ENCODE results near the gene DHX35. TPM values are rescaled to one million over a fixed set of nuclear protein-coding genes. Genes with fewer than 3 reads are reported as not detected.
"Not testable (repeated sequence)": the region's sequence is repeated elsewhere in the genome, so short reads cannot be mapped to it uniquely, and the experiment has no call there.

The DHX35 gene
- total and polyA plus RNA-seq, 8 donors, result 2.2 to 6.8 (median 3.3) TPM

- no peak overlapping the region for H3K27ac ChIP-seq
- intact Hi-C loops (cut with DNase I), result no loop called here
- no peak overlapping the region for H3K4me3 ChIP-seq
- DNase-seq (no peak), ATAC-seq (no peak), FAIRE-seq (no peak)
- no peak for TF ChIP-seq CTCF (IDR thresholded peaks at IDR 0.05)
- H3K9me3 ChIP-seq, result no peaks in the 10 kb centered on the region
- H3K27me3 ChIP-seq, result no peaks in the 10 kb centered on the region
- 85 to 89% methylated on average over 4 of the region's 4 CpGs for WGBS, 2 donors
- peaks cover 0 to 12% (median 0%) of the 10 kb centered on the region in 3 donors for H3K36me3 ChIP-seq
- peaks cover 0 to 14% (median 4%) of the 10 kb centered on the region in 3 donors for H3K4me1 ChIP-seq
These were observed 25.6 kb downstream of the DHX35 start for GRCh38 chr20:38987777-38988176.

- H3K27me3 ChIP-seq, result no peaks in the 10 kb centered on the region
- peaks cover 0 to 16% (median 4%) of the 10 kb centered on the region in 3 donors for H3K36me3 ChIP-seq
- no peak overlapping the region for H3K27ac ChIP-seq
- WGBS, 2 donors, result 95 to 100% methylated on average over 1 of the region's 1 CpG
- ATAC-seq (no peak), FAIRE-seq (no peak), DNase-seq (no peak)
- no peak for TF ChIP-seq CTCF (IDR thresholded peaks at IDR 0.05)
- H3K9me3 ChIP-seq, result no peaks in the 10 kb centered on the region
- intact Hi-C loops (cut with DNase I), result no loop called here
- peaks cover 0 to 7% (median 4%) of the 10 kb centered on the region in 3 donors for H3K4me1 ChIP-seq
- H3K4me3 ChIP-seq, result no peak overlapping the region
These were observed 28.6 kb downstream of the DHX35 start for GRCh38 chr20:38990728-38991127.

- ATAC-seq (no peak), FAIRE-seq (no peak), DNase-seq (no peak)
- H3K9me3 ChIP-seq, result no peaks in the 10 kb centered on the region
- no peaks in the 10 kb centered on the region for H3K4me1 ChIP-seq
- no peaks in the 10 kb centered on the region for H3K27me3 ChIP-seq
- intact Hi-C loops (cut with DNase I), result no loop called here
- peaks cover 0 to 22% (median 9%) of the 10 kb centered on the region in 3 donors for H3K36me3 ChIP-seq
- no peak overlapping the region for H3K27ac ChIP-seq
- no peak for TF ChIP-seq CTCF (IDR thresholded peaks at IDR 0.05)
- WGBS, 2 donors, result 69% methylated on average over 5 of the region's 5 CpGs
- no peak overlapping the region for H3K4me3 ChIP-seq
These were observed 29.9 kb downstream of the DHX35 start for GRCh38 chr20:38991814-38992704.

GRCh38 chr20:38995536-38996044, 33.4 kb downstream of the DHX35 start:
- no peak overlapping the region for H3K4me3 ChIP-seq
- intact Hi-C loops (cut with DNase I), result no loop called here
- peaks cover 0 to 15% (median 9%) of the 10 kb centered on the region in 3 donors for H3K36me3 ChIP-seq
- H3K9me3 ChIP-seq, result no peaks in the 10 kb centered on the region
- 82 to 85% methylated on average over 3 of the region's 3 CpGs for WGBS, 2 donors
- no peaks in the 10 kb centered on the region for H3K27me3 ChIP-seq
- no peak for ATAC-seq
- no peak for TF ChIP-seq CTCF (IDR thresholded peaks at IDR 0.05)
- no peak for DNase-seq
- no peak overlapping the region for H3K27ac ChIP-seq
- FAIRE-seq, result no peak
- H3K4me1 ChIP-seq, result no peaks in the 10 kb centered on the region

GRCh38 chr20:38996866-38997265, 34.7 kb downstream of the DHX35 start:
- DNase-seq; H3K27ac ChIP-seq; H3K4me1 ChIP-seq; ATAC-seq; H3K4me3 ChIP-seq; intact Hi-C loops (cut with DNase I); H3K27me3 ChIP-seq; H3K9me3 ChIP-seq; FAIRE-seq: not testable (repeated sequence)
- WGBS, 2 donors, result 88 to 94% methylated on average over 1 of the region's 1 CpG
- peaks cover 0 to 22% (median 9%) of the 10 kb centered on the region in 3 donors for H3K36me3 ChIP-seq
